HK-2 (cell line): ENCODE results near the gene IMMP2L.

Experiments used
- DNase-seq: peaks from one replicate; pipeline ENCODE4 v3.0.0-alpha.2; 2018; ENCODE audit not compliant: unreplicated experiment

IMMP2L gene

DNA sequence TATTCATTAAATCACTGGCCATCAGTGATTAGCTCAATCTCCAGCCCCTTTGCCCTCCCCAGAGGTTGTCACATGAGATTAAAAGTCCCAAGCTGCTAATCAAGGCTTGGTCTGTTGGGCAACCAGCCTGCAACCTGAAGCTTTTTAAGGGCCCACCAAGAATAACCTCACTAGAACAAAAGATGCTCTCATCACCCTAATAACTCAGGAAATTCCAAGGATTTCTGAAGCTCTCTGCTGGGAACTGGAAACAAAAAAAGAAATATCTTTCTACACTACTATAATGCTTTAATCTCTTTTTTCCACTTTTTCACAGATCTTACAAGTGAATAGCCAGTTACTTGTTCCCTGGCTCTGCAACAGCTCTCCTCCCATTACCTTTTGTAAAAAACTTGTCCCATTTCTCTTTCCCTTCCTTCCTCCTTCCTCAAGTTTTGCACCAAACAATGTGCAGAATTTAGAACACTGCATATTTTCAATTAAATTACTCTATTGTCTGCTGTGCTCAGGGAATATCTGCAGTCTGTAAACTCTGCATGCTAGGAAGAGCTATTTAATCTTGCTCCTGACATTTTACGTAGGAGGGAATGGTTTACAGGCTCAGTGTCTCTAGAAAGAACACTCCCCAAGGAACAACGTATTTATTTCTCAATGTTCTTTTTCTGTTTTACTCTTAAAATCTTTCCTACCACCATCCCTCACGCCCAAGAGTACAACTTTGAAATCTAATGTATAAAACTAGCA lies 169.1 kb downstream of the IMMP2L start:
- no peak for DNase-seq

DNA sequence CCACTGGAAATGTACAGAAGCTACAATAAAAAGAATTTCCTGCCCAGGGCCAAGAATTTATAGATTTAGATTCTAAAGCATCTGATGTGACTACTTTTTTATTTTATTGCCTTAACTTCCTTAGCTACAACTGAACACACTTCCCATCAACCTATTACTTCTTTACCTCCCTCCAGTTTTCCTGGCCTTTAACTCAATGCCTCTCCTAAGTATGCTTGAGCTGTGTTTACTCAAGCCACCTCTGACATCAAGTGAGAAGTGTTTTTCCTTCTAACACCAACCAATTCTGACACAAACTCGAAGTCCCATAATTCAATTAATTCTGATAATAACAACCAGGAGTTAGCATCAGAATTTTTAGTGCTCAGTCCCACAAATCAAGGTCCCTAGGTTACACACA lies 170.0 kb downstream of the IMMP2L start:
- DNase-seq, result no peak

DNA sequence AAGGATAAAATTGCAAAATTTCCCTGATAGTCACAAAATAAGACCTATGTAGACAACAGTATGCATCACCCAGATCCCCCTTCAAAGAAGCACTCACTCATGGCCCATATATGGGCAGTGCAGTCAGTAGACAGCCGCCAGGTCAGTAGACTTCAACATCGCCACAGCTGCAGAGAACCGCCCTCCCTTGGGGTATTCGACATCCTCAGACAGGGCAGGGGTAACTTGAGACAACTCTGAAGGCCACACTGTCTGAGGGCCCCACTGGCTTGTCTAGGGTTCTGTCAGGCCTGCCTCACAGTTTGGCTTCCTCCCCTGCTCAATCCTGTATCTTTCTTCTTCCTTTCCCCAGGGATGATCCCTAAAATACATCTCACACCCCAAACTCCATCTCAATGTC lies 172.3 kb downstream of the IMMP2L start:
- no peak for DNase-seq

DNA sequence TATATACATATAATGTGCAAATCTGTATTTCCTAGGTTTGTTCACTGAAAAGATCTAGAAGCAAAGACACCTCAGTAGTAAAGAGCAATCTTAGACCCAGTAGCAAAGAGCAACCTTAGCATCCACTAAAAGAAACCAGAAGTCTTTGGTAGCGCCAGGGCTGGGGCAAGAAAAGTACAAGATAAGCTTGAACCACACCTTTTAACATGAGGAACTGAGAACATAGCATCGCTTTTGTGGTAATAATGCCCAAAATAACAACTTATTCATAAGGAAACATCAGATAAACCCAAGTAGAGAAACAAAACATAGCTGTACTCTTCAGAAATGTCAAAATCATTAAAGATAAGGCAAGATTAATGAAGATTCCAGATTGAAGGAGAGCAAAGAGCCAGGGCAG lies 173.4 kb downstream of the IMMP2L start:
- no peak for DNase-seq

DNA sequence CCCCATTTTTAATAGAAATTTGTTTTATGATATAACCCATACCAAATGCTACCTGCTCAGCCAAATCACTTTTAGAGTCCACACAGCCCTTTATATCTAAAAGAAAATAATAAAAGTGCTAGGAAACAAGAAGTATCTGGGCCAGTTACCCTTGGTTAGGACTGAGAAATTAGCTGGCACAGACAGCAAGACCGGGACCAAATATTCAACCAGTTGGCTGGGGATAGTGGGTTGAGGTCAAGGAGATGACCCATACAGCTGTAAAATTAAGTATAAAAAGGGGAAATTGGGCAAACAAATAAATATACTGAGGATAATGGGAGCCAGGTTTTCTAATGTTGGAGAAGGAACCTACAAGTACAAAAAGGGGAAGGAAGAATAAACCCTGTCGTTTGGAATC lies 174.3 kb downstream of the IMMP2L start:
- no peak for DNase-seq

GRCh38 chr7:111384065-111384891 lies 178.0 kb downstream of the IMMP2L start:
- no peak for DNase-seq

DNA sequence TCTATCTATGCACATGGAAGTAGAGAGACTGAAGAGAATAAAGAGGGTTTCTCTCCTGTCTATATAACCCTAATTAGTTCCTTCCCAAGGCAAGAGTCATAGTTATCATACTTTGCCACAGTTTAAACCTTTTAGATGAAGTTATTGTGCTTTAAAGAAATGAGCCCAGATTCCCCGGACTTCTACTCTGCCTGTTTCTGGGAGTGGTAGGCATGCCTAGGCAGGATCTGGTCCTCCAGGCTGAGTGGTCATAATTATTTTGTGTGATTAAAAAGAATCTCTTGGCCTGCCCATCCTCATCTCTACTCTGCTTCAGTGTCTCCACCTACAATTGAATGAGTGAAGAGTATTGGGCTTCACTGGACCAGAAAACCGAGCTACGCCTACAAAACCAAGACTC lies 179.2 kb downstream of the IMMP2L start:
- no peak for DNase-seq

GRCh38 chr7:111381590-111381989 lies 180.7 kb downstream of the IMMP2L start:
- no peak for DNase-seq

GRCh38 chr7:111380945-111381344 lies 181.3 kb downstream of the IMMP2L start:
- DNase-seq, result no peak

- no peak for DNase-seq
Observed at GRCh38 chr7:111374027-111374426, 188.3 kb downstream of the IMMP2L start.

DNA sequence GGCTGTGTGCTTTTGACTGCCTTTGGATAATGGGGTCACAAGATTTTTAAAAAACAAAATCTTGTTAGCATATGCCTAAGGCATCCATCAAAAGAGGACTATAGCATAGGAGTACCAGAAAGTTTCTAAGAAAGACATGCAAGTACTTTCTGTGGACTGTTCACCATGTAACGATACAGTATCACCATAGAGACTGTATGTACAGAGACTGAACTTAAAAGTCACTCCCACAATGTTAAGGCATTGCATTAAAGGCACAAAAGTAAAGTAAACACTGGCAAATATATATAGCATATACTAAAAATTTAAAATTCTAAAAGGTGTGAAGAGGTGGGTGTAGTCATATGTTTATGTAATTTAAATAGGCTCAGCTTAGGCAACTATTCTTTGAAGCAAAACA lies 190.9 kb downstream of the IMMP2L start:
- no peak for DNase-seq

- no peak for DNase-seq
Observed at GRCh38 chr7:111370002-111370401, 192.3 kb downstream of the IMMP2L start.

DNA sequence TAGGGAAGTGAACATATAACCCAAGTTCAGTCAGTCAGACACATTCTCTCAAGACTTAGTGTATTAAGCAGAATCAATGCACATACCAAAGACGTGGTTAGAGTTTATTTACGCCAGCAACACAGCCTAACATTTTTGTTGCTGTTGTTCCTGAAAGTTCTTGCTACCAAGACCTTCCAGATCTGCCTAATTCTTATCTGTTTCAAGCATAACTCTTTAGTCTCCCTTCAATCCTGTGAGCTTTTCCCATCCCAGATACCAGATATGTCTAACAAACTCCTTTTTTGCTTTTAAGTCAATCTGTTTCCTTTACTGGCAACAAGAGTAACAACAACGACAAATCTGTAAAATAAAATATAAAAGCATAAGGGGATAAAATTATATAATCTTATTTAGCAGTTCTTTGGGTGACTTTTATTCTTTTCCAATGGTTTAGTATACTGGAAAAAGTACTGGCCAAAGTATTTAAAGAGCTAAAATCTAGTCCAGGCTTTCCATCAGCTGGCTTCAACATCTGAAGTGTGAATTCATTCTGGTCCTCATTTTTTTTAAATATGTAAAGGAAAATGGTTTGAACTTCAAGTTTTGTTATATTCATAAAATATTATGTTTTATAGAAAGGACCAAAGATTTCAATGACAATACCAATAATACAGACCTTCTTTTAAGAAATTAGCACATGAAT lies 193.8 kb downstream of the IMMP2L start:
- DNase-seq, result no peak

- peak; percentile 4 for DNase-seq
Observed at GRCh38 chr7:111364413-111364812, 197.9 kb downstream of the IMMP2L start.

DNA sequence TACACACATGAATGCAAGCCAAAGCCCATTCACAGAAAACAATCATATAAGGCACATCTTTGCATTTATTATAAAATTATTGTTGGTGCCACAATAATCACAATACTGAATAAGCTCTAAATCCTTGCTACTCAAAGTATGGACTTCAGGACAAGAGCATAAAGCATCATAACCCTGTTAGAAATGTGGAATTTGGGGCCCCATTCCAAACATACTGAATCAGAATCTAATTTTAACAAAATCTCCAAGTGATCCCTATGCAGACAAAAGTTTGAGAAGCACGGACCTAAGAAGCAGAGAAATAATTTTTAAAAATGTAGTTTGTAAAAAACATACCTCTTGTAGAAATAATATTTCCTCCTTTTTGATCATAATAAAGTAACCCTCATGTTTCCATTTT lies 199.2 kb downstream of the IMMP2L start:
- DNase-seq, result no peak

- DNase-seq, result no peak
Observed at GRCh38 chr7:111362506-111363054, 199.7 kb downstream of the IMMP2L start.

- DNase-seq, result no peak
Observed at GRCh38 chr7:111358915-111359314, 203.4 kb downstream of the IMMP2L start.

DNA sequence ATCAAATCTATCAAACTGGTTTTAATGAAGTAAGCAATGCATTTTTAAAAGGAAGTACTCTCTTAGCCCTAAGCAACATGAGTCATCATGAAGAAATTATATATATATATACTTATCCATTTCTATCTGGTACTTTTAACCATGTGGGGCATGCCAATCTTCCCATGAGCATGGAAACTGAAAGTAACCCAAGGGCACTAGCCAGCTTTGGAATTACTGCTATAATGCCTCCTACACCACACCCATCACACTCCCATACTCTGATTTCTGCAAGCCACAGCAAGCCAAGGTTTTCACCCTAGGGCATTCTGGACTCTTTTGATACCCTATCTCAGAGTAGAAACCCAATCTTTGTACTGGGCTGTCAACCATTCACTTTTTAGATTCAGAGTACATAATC lies 204.6 kb downstream of the IMMP2L start:
- no peak for DNase-seq

DNA sequence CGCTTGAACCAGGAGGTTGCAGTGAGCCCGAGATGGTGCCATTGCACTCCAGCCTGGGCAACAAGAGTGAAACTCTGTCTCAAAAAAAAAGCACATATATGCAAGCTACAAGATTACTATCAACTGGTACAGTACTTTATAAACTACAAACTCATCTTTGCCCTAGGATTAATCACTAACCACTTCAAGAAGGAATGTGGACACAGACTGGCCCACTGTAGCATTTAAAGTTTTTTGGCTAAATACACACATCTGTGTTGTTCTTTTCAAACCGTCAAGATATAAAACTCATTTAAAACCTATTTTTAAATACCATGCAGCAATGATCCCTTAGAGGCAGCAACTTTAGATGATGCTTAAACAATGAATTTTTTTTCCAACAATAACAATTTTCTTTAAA lies 205.4 kb downstream of the IMMP2L start:
- DNase-seq, result no peak

GRCh38 chr7:111352319-111352718 lies 210.0 kb downstream of the IMMP2L start:
- DNase-seq, result no peak

GRCh38 chr7:111346219-111346618 lies 216.1 kb downstream of the IMMP2L start:
- DNase-seq, result no peak

- DNase-seq, result no peak
Observed at GRCh38 chr7:111343017-111343416, 219.3 kb downstream of the IMMP2L start.
